H9 (cell line): Measurements from ENCODE around the gene ASB7. TPM values are rescaled to one million over a fixed set of nuclear protein-coding genes. Genes with fewer than 3 reads are reported as not detected.

Experiments used
- DNase-seq: peaks from one replicate; pipeline ENCODE4 v3.0.0-alpha.2; 2017
- H2AFZ ChIP-seq: one replicate; pipeline ENCODE4 v1.6.1; 2013; ENCODE audit warnings: mild to moderate bottlenecking, low read length, control low read depth, moderate library complexity
- H2AK5ac ChIP-seq: 2 replicates; pipeline ENCODE4 v1.6.1; 2013; ENCODE audit warnings: low read length, control low read depth, mixed read lengths; ENCODE audit not compliant: insufficient read length
- H2BK120ac ChIP-seq: one replicate; pipeline ENCODE4 v1.6.1; 2013; ENCODE audit warnings: low read depth, mild to moderate bottlenecking, low read length, control low read depth, inconsistent platforms; ENCODE audit not compliant: poor library complexity, severe bottlenecking
- H2BK12ac ChIP-seq: 2 replicates; pipeline ENCODE4 v1.6.1; 2013; ENCODE audit warnings: low read length, control low read depth, mixed read lengths, low read depth; ENCODE audit not compliant: insufficient read length
- H2BK15ac ChIP-seq: 2 replicates; pipeline ENCODE4 v1.6.1; 2013; ENCODE audit warnings: low read depth, low read length, control low read depth
- H2BK20ac ChIP-seq: one replicate; pipeline ENCODE4 v1.6.1; 2013; ENCODE audit warnings: low read depth, mild to moderate bottlenecking, low read length, control low read depth, inconsistent platforms; ENCODE audit not compliant: poor library complexity, severe bottlenecking
- H2BK5ac ChIP-seq: 2 replicates; pipeline ENCODE4 v1.6.1; 2013; ENCODE audit warnings: low read length, control low read depth, mixed read lengths; ENCODE audit not compliant: insufficient read length
- H3K14ac ChIP-seq: 2 replicates; pipeline ENCODE4 v1.6.1; 2013; ENCODE audit warnings: low read length, control low read depth; ENCODE audit not compliant: insufficient read depth
- H3K18ac ChIP-seq: 2 replicates; pipeline ENCODE4 v1.6.1; 2013; ENCODE audit warnings: low read depth, mild to moderate bottlenecking, mixed read lengths, low read length, control low read depth; ENCODE audit not compliant: insufficient read length
- H3K23ac ChIP-seq: 2 replicates; pipeline ENCODE4 v1.6.1; 2013; ENCODE audit warnings: low read length, control low read depth, mixed read lengths, low read depth; ENCODE audit not compliant: insufficient read length
- H3K23me2 ChIP-seq: 2 replicates; pipeline ENCODE4 v1.6.1; 2013; ENCODE audit warnings: low read depth, mild to moderate bottlenecking, mixed read lengths, low read length, control low read depth; ENCODE audit not compliant: insufficient read length, poor library complexity, severe bottlenecking
- H3K27ac ChIP-seq: 2 replicates; pipeline ENCODE4 v1.5.1; 2013; ENCODE audit warnings: low read length, control low read depth, mixed read lengths, low read depth; ENCODE audit not compliant: insufficient read length
- H3K27me3 ChIP-seq: 2 replicates; pipeline ENCODE4 v1.6.1; 2013; ENCODE audit warnings: low read length, control low read depth, inconsistent platforms; ENCODE audit not compliant: insufficient read depth
- H3K4ac ChIP-seq: 2 replicates; pipeline ENCODE4 v1.6.1; 2013; ENCODE audit warnings: low read depth, mild to moderate bottlenecking, control low read depth, inconsistent platforms, low read length, moderate library complexity
- H3K4me1 ChIP-seq: 2 replicates; pipeline ENCODE4 v1.6.1; 2013; ENCODE audit warnings: low read length, control low read depth, inconsistent platforms; ENCODE audit not compliant: insufficient read depth
- H3K4me2 ChIP-seq: 2 replicates; pipeline ENCODE4 v1.6.1; 2013; ENCODE audit warnings: low read length, control low read depth, mixed read lengths; ENCODE audit not compliant: insufficient read length, insufficient read depth
- H3K56ac ChIP-seq: 2 replicates; pipeline ENCODE4 v1.6.1; 2013; ENCODE audit warnings: low read depth, mild to moderate bottlenecking, mixed read lengths, low read length, control low read depth; ENCODE audit not compliant: insufficient read length
- H3K79me1 ChIP-seq: 2 replicates; pipeline ENCODE4 v1.6.1; 2013; ENCODE audit warnings: low read depth, mild to moderate bottlenecking, moderate library complexity, low read length, control low read depth, inconsistent platforms; ENCODE audit not compliant: insufficient read depth, poor library complexity, severe bottlenecking
- H3K79me2 ChIP-seq: 2 replicates; pipeline ENCODE4 v1.6.1; 2013; ENCODE audit warnings: low read length, control low read depth, inconsistent platforms; ENCODE audit not compliant: insufficient read depth
- H3K9ac ChIP-seq: 2 replicates; pipeline ENCODE4 v1.6.1; 2013; ENCODE audit warnings: low read length, control low read depth, mixed read lengths; ENCODE audit not compliant: insufficient read length; ENCODE audit errors: extremely low read depth
- H3K9me3 ChIP-seq: one replicate; pipeline ENCODE4 v1.6.1; 2013; ENCODE audit warnings: low read depth, low read length, inconsistent platforms; ENCODE audit not compliant: control insufficient read depth
- H3T11ph ChIP-seq: one replicate; pipeline ENCODE4 v1.6.1; 2013; ENCODE audit warnings: mild to moderate bottlenecking, low read length, control low read depth, inconsistent platforms
- H4K20me1 ChIP-seq: one replicate; pipeline ENCODE4 v1.6.1; 2013; ENCODE audit not compliant: control insufficient read depth, insufficient read length, insufficient read depth
- H4K5ac ChIP-seq: 2 replicates; pipeline ENCODE4 v1.6.1; 2013; ENCODE audit warnings: low read depth, mild to moderate bottlenecking, mixed read lengths, low read length, control low read depth; ENCODE audit not compliant: insufficient read length
- H4K8ac ChIP-seq: replicated peaks from 2 replicates; pipeline ENCODE4 v1.6.1; 2013; ENCODE audit warnings: low read length, control low read depth, mixed read lengths, low read depth; ENCODE audit not compliant: insufficient read length
- H4K91ac ChIP-seq: 2 replicates; pipeline ENCODE4 v1.6.1; 2013; ENCODE audit warnings: low read depth, mild to moderate bottlenecking, moderate library complexity, mixed read lengths, low read length, control low read depth; ENCODE audit not compliant: insufficient read length
- H3K27ac Mint-ChIP-seq, 3 experiments: 2 replicates in 2 of 3; 3 replicates in 1 of 3; pipeline ENCODE4 v1.8.0; 2020 to 2021; ENCODE audit warnings: mixed read lengths in 3 of 3, mild to moderate bottlenecking in 1 of 3, moderate library complexity in 1 of 3
- H3K27me3 Mint-ChIP-seq: 2 replicates; pipeline ENCODE4 v1.8.0; 2021; ENCODE audit warnings: low read depth, mild to moderate bottlenecking, moderate library complexity, mixed read lengths
- H3K36me3 Mint-ChIP-seq, 3 experiments: 2 replicates in 2 of 3; 3 replicates in 1 of 3; pipeline ENCODE4 v1.8.0; 2020 to 2021; ENCODE audit warnings: low read depth in 3 of 3, mixed read lengths in 3 of 3; ENCODE audit not compliant: insufficient read depth in 1 of 3
- H3K4me1 Mint-ChIP-seq, 2 experiments: 2 replicates each; pipeline ENCODE4 v1.8.0; 2020; ENCODE audit warnings: mixed read lengths in 2 of 2
- H3K4me3 Mint-ChIP-seq, 2 experiments: 2 replicates in 1 of 2; 3 replicates in 1 of 2; pipeline ENCODE4 v1.8.0; 2020 to 2021; ENCODE audit warnings: mild to moderate bottlenecking in 2 of 2, mixed read lengths in 2 of 2, moderate library complexity in 1 of 2
- H3K9me3 Mint-ChIP-seq, 2 experiments: 2 replicates in 1 of 2; 3 replicates in 1 of 2; pipeline ENCODE4 v1.8.0; 2020; ENCODE audit warnings: mild to moderate bottlenecking in 2 of 2, mixed read lengths in 2 of 2, moderate library complexity in 1 of 2
- CTCF ChIP-seq: fragments of 200-600 bp; sonication (generic); conservative IDR thresholded peaks from 3 replicates; pipeline ENCODE4 v1.8.0; 2021; ENCODE audit warnings: antibody characterized with exemption, mild to moderate bottlenecking
- WGBS: extraction: QIAGEN DNeasy Blood & Tissue Kit; methylation state at CpG from one replicate; pipeline ENCODE4 v1.1.7; 2013; ENCODE audit warnings: missing lambda C conversion rate, low lambda C conversion rate, mixed read lengths; ENCODE audit not compliant: insufficient read length; ENCODE audit errors: extremely low coverage; 5-methylcytosine and 5-hydroxymethylcytosine counted together
- total RNA-seq: library from RNA; stranded (reverse); gene quantifications from 2 replicates; pipeline ENCODE4 v1.2.1, GENCODE V29; 2021

The ASB7 gene
- total RNA-seq, 1 experiment from 2014 or later = 12.8 TPM

- Histone ChIP-seq H3K9me3 (peaks cover 7% of the 10 kb centered on the region), H3K4me1 (no peaks in the 10 kb centered on the region), H3K79me2 (no peaks in the 10 kb centered on the region), H3K27ac (no peak overlapping the region), H4K8ac (no peak overlapping the region), H2BK12ac (no peak overlapping the region), H2BK5ac (no peak overlapping the region), H3K23ac (no peak overlapping the region), H2BK20ac (no peak overlapping the region), H3T11ph (no peak overlapping the region), H2BK15ac (no peak overlapping the region), H3K56ac (no peak overlapping the region), H3K27me3 (no peaks in the 10 kb centered on the region), H3K18ac (no peak overlapping the region), H2AFZ (no peak overlapping the region), H3K79me1 (no peaks in the 10 kb centered on the region), H2BK120ac (no peak overlapping the region), H3K23me2 (no peaks in the 10 kb centered on the region), H3K4ac (no peak overlapping the region), H4K20me1 (no peaks in the 10 kb centered on the region), H2AK5ac (no peak overlapping the region), H4K91ac (no peak overlapping the region), H3K9ac (no peak overlapping the region), H3K14ac (no peak overlapping the region), H3K4me2 (no peak overlapping the region), H4K5ac (no peak overlapping the region)
- DNase-seq = peak; percentile 10
- Mint-ChIP-seq H3K9me3 (peaks cover 26 to 29% of the 10 kb centered on the region in 2 experiments), H3K4me1 (peaks cover 3 to 6% of the 10 kb centered on the region in 2 experiments; a peak in 2 of 4 replicates), H3K36me3 (peaks cover 4 to 12% (median 9%) of the 10 kb centered on the region in 3 experiments), H3K27ac (no peak overlapping the region; a peak in 1 of 7 replicates), H3K27me3 (peaks cover 3% of the 10 kb centered on the region), H3K4me3 (no peak overlapping the region)
- no CpG with 5 or more reads among the region's 6 CpGs for WGBS
- no peak for TF ChIP-seq CTCF
Observed at GRCh38 chr15:100683434-100683833, 81.0 kb downstream of the ASB7 start.
